T-helper 22 cell (primary cell): ENCODE results near the gene PLG.
"Not testable (repeated sequence)": the region's sequence is repeated elsewhere in the genome, so short reads cannot be mapped to it uniquely, and the experiment has no call there.

Source experiments
- DNase-seq: peaks from one replicate; pipeline ENCODE4 v3.0.0-alpha.2; 2020; ENCODE audit warnings: low read depth

The PLG gene

GRCh38 chr6:160775792-160776580 lies 73.9 kb downstream of the PLG start:
- DNase-seq, result no peak

- not testable (repeated sequence) for DNase-seq
Observed at GRCh38 chr6:160779095-160779494, 77.1 kb downstream of the PLG start.

DNA sequence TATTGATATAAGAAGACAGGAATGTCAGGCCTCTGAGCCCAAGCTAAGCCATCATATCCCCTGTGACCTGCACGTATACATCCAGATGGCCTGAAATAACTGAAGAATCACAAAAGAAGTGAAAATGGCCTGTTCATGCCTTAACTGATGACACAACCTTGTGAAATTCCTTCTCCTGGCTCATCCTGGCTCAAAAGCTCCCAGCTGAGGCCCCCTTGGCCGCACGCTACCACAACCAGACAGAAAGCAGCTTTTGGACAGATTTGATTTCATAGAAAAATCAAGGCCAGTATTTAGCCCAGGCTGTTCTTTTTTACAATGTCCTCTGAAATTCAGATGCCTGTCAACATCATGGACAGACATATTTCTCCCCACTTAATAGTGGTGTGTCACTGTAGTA lies 78.6 kb downstream of the PLG start:
- DNase-seq, result not testable (repeated sequence)

- no peak for DNase-seq
Observed at GRCh38 chr6:160781298-160781697, 79.3 kb downstream of the PLG start.

GRCh38 chr6:160782228-160782627 lies 80.2 kb downstream of the PLG start:
- no peak for DNase-seq

DNA sequence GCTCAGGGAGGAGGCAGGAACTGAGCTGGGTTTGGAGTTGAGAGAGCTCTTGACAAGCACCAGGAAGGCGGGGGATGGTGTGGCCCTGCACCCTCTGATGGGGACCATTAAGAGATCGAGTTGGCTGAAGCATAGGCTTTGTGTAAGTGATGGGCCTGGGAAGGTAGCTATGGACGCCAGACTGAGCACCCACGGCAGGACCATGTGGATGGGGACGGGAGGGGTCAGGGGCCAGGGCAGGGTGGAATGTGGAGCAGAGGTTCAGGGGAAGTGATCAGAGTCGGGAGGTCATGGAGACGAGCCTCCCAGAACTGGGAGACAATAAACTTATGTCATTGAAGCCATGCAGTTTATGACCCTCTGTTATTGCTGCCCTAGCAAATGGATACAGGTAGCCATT lies 81.7 kb downstream of the PLG start:
- no peak for DNase-seq

- DNase-seq, result not testable (repeated sequence)
Observed at GRCh38 chr6:160788126-160788525, 86.1 kb downstream of the PLG start.

- DNase-seq, result no peak
Observed at GRCh38 chr6:160788806-160789205, 86.8 kb downstream of the PLG start.

DNA sequence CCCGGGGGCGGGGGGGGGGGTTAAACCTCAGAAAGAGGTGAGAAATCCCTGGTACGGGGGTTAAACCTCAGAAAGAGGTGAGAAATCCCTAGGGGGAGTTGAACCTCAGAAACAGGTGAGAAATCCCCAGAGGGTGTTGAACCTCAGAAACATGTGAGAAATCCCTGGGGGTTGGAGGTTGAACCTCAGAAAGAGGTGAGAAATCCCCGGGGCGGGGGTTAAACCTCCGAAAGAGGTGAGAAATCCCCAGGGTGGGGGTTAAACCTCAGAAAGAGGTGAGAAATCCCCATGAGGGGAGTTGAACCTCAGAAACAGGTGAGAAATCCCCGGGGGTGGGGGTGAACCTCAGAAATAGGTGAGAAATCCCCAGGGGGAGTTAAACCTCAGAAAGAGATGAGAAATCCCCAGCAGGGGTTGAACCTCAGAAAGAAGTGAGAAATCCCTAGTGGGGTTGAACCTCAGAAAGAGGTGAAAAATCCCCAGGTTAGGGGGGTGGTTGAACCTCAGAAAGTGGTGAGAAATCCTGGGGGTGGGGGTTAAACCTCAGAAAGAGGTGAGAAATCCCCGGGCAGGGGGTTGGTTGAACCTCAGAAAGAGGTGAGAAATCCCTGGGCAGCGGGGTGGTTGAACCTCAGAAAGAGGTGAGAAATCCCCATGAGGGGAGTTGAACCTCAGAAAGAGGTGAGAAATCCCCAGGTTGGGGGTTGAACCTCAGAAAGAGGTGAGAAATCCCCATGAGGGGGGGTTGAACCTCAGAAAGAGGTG lies 87.4 kb downstream of the PLG start:
- no peak for DNase-seq

GRCh38 chr6:160790028-160790792 lies 88.2 kb downstream of the PLG start:
- DNase-seq, result no peak

GRCh38 chr6:160791459-160791858 lies 89.4 kb downstream of the PLG start:
- DNase-seq, result no peak

DNA sequence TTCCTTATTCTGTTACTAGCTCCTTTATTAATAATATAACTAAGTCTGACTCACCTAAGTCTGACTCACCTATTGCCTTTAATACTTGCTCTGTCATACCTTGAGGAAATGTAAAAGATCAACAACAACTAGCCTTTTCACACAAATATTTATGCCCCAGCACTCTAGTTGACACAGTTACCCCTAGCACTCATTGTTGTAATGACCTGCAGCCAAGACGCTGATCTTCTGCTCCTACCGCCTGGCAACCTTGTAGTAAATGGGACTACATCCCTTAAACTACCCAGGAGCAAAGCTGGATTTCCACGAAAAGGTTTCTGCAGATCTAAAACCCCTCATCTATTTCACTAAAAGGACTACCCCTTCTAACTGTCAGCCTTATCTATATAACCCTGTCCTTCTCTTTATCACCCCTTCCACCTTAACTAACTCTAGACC lies 90.0 kb downstream of the PLG start:
- no peak for DNase-seq

- no peak for DNase-seq
Observed at GRCh38 chr6:160792708-160793107, 90.7 kb downstream of the PLG start.

DNA sequence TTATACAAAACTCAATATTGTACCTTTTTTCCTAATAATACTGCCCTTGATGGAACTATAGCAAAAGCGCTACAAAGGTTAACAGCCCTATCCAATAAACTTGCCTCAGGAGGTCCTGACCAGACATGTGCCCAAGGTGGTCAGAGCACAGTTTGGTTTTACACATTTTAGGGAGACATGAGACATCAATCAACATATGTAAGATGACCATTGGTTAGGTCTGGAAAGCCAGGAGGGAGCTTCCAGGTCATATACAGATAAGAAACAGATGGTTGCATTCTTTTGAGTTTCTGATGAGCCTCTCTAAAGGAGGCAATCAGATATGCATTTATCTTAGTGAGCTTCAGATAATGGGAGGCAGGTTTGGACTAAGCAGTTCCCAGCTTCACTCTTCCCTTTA lies 91.6 kb downstream of the PLG start:
- no peak for DNase-seq

- no peak for DNase-seq
Observed at GRCh38 chr6:160795721-160796120, 93.7 kb downstream of the PLG start.

DNA sequence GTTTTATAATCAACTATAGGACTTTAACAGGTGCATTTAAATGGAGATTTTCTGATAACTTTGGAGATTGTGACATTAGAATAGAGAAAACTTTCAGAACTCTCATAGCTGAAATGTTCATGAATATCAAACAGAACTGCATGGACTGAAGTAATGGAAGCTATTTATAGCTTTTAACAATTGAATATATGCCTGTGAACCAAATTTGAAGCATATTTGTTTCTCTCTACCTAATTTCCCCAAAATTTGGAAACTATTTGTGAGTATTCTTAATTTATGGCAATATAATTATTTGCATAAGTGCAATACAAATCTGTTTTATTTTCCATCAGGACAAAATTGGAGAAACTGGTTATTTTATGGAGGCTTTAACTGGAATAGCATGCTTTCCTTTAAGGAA lies 96.6 kb downstream of the PLG start:
- DNase-seq, result no peak

GRCh38 chr6:160799801-160800506 lies 97.9 kb downstream of the PLG start:
- no peak for DNase-seq

DNA sequence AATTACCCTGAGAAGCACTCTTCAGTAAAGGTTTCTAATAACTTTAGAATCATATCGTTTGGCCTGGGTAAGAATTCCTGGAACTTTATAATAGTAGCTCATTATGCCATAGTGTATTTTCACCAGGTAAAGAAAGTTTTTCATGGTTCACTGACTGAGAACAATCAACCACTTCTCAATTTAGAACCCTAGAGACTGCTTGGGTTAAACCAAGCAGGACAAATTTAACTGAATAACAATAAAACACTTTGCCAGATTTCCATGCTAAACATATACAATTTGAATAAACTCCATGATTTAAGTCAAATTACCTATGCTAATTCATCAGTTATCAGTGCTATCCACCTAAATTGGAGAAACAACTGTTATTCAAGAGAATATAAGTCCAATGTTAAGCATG lies 99.4 kb downstream of the PLG start:
- no peak for DNase-seq

DNA sequence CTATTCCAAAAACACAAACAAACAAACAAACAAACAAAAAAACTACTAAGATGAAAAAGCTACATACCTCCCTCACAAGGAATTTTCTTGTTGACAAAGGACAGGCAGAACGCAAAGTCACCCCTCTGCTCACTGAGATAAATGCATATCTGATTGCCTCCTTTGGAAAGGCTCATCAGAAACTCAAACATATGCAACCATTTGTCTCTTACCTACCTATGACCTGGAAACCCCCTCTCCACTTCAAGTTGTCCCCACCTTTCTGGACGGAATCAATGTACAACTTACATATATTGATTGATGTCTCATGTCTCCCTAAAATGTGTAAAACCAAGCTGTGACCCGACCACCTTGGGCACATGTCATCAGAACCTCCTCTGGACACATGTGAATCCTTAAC lies 100.0 kb downstream of the PLG start:
- not testable (repeated sequence) for DNase-seq
